Left colon (tissue), 2 donors: Measurements from ENCODE around the gene DHODH. TPM values are rescaled to one million over a fixed set of nuclear protein-coding genes. Genes with fewer than 3 reads are reported as not detected.
"Not testable (repeated sequence)": the region's sequence is repeated elsewhere in the genome, so short reads cannot be mapped to it uniquely, and the experiment has no call there.

Experiments
- ATAC-seq: fragments of 200-7000 bp; cut with Tn5 transposase; one replicate; pipeline ENCODE4 v1.9.1; 2020; ENCODE audit warnings: mild to moderate bottlenecking, moderate library complexity
- DNase-seq, 2 donors: peaks; one replicate each; pipeline ENCODE4 v3.0.0-alpha.2; 2020
- intact Hi-C, 2 donors: fragments of 100-400 bp; cut with DNase I in 1 of 2; cut with micrococcal nuclease in 1 of 2; formaldehyde crosslinking; loops; one replicate each; pipeline versions ENCODE4 v1.11.2 to v1.14.0; 2022; cut with DNase I, micrococcal nuclease
- long read RNA-seq: library from polyadenylated mRNA; unstranded; transcript quantifications from one replicate; pipeline ENCODE4 v2.0.0, GENCODE V29; 2021
- total RNA-seq, 2 donors: library from RNA; stranded (reverse); fragmentation: NEBNext Ultra II Directional; extraction: Animal tissue kit (Norgen Biotek cat#: 25700); gene quantifications; one replicate each; pipeline ENCODE4 v1.2.1, GENCODE V29; 2021
- donor health status: DM: no; HTN: no; CAD: no.
- donor health status: DM: yes; HTN: yes; CAD: no.

The DHODH gene
- 1 to 10 TPM; 5.6 to 6.3 TPM for total RNA-seq
- long read RNA-seq, transcript DHODH-201 (9 exons, 2,426 nt): major isoform, 18 of 22 reads
- long read RNA-seq, partial matches to known transcripts: 1 of 22 reads
- long read RNA-seq, other reads (novel, unspliced or antisense): 3 of 22 reads

- DNase-seq: peak; percentile 97 to 98
- intact Hi-C loops: no loop called here
- ATAC-seq: peak; percentile 99
These were observed at the start of gene DHODH for GRCh38 chr16:72008424-72009216. Gene DHODH, plus strand, starts transcription at chr16:72008744. Its CDS starts 21 bp downstream, at chr16:72008765.

DNA sequence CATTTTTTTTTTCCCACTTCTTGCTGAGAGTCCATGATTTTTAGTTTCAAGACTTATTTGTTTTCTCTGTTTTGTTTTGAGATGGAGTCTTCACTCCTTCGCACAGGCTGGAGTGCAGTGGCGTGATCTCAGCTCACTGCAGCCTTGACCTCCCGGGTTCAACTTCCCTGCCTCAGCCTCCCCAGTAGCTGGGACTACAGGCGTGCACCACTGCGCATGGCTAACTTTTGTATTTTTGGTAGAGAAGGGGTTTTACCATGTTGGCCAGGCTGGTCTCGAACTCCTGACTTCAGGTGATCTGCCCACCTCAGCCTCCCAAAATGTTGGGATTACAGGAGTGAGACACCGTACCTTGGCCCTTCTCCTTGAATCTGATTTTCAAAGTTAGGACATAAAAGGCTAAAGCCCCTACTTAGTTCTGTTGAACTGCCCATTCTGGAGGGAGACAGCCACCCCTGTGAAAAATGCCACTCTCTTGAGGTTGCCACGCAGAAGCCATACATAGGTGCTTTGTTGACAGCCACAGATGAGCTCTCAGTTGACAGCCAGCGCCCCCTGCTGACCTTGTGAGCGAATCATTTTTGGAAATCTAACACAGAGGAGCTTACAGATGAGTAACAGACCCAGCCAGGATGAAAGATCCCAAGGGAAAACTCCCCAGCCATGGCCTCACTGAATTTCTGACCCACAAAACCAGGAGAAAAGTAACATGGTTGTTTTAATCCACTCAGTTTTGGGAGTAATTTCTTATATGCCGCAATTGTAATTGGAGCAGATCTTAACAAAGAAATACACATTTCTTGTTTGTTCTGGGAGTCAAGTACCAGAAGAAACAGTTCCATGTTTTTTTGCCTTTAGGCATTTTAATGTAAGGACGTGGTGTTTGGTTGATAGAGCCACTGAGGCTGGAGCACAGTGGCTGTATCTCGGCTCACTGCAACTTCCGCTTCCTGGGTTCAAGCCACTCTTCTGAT is 47.2 kb upstream of the DHODH start:
- intact Hi-C loops: no loop called here
- peak; percentile 96 for ATAC-seq
- peak; percentile 73 to 86 for DNase-seq

DNA sequence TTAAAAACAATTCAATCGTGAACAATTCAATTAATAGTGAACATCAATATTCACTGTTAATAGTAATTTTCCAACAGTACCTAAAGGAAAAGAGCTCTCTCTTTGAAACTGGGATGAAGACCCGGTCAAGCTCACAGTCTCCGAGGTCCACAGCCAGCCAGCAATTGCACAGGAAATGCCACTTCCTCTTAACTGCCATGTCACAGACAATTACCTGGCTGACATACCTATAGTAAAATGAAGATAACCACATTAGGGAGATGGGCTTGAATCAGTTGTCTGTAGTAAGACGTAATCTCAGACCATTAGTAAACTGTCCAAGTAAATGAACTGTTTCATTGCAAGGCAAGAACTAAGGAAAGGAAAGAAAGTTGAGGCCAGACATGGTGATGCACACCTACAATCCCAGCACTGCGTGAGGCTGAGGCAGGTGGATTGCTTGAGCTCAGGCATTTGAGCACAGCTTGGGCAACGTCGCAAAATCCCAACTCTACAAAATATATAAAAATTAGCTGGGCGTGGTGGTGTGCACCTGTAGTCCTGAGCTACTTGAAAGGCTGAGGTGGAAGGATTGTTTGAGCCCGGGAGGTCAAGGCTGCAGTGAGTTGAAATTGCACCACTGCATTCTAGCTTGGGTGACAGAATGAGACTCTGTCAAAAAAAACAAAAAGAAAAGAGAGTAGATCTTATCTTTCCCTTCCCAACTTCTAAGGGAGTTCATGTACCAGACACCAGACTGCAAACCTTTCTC is 45.2 kb upstream of the DHODH start:
- ATAC-seq (no peak), DNase-seq (no peak)
- intact Hi-C loops: no loop called here

GRCh38 chr16:71965223-71965622 is 43.3 kb upstream of the DHODH start:
- intact Hi-C loops: no loop called here
- ATAC-seq: no peak
- no peak for DNase-seq

GRCh38 chr16:71966932-71967331 is 41.6 kb upstream of the DHODH start:
- ATAC-seq: no peak
- DNase-seq: no peak
- intact Hi-C loops: no loop called here

- DNase-seq (no peak), ATAC-seq (no peak)
- intact Hi-C loops: no loop called here
These were observed 39.2 kb upstream of the DHODH start for GRCh38 chr16:71969353-71969752.

DNA sequence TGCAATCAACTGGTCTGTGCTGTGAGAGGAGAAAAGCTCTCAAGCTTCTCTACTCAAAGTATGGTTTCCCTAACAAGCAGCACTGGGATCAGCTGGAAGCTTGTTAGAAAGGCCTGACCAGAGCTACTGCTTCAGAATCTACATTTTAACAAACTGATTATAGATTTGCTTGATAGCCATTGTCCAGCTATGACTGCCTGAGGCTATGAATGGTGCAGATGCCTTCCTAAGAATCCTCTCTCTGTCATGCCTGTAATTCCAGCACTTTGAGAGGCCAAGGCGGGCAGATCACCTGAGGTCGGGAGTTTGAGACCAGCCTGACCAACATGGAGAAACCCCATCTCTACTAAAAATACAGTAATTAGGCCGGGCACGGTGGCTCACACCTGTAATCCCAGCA is 37.0 kb upstream of the DHODH start:
- DNase-seq: no peak
- ATAC-seq: no peak
- intact Hi-C loops: no loop called here

DNA sequence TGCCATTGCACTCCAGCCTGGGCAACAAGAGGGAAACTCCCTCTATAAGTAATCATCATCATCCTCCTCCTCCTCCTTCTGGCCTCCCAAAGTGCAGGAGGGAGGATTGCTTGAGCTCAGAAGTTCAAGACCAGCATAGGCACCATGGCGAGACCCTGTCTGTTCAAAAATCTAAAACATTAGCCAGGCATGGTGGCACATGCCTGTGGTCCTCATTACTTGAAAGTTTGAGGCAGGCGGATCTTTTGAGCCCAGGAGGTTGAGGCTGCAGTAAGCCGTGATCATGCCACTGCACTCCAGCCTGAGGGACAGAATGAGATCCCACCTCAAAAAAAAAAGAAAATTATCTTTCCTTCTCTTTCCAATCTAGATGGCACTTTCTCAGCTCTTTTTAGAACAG is 36.2 kb upstream of the DHODH start:
- intact Hi-C loops: no loop called here
- ATAC-seq (no peak), DNase-seq (no peak)

GRCh38 chr16:71973001-71973400 is 35.5 kb upstream of the DHODH start:
- intact Hi-C loops: no loop called here
- DNase-seq: no peak
- no peak for ATAC-seq

DNA sequence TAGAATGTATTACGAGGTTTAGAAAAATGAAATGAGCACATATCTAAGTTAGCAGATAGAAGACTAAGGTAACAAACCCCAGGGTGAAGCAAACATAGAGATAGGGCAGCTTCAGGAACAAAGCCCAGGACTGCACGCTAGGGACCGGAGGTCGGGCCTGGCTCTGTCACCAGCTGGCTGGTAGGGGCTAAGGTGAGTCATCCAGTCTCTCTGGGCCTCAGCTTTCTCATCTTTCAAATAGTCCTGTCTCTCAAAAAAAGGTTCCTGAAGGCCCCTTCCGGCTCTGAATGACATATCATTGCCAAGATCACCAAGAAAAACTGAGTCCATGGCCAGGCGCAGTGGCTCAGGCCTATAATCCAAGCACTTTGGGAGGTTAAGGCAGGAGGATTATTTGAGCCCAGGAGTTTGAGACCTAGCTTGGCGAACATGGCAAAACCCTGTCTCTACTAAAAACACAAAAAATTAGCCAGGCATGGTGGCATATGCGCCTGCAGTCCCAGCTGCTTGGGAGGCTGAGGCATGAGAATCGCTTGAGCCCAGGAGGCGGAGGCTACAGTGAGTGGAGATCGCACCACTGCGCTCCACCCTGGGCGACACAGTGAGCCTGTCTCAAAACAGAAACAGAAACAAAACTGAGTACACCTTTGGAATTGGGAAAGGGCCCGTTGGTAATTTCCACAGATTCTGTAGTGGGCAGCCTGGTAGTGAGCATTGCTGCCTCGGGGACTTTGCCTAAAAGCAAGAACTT is 34.3 kb upstream of the DHODH start:
- no peak for ATAC-seq
- no peak for DNase-seq
- intact Hi-C loops: no loop called here

GRCh38 chr16:71985262-71985974 is 23.1 kb upstream of the DHODH start:
- intact Hi-C loops: no loop called here
- ATAC-seq: no peak

GRCh38 chr16:71986131-71986530 is 22.4 kb upstream of the DHODH start:
- intact Hi-C loops: no loop called here
- no peak for DNase-seq
- ATAC-seq: no peak

More at GRCh38 chr16:71985262-71985974, 23.1 kb upstream of the DHODH start:
- no peak for DNase-seq

DNA sequence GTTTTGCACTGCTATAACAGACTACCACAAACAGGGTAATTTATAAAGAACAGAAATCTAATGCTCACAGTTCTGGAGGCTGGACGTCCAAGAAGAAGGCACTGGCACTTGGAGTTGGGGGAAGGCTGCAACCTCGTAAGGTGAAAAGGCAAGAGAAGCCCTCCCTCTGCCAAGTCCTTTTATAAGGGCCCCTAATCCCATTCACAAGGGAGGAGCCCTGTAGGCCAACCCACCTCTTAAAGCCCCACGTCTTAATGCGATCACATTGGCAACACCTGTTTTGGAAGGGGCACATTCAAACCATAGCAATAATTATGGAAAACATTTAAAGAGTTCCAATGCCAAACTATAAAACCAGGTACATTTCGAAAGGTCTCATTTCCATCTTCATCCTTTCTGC is 13.5 kb upstream of the DHODH start:
- intact Hi-C loops: no loop called here
- DNase-seq (no peak), ATAC-seq (no peak)

GRCh38 chr16:71997578-71997977 is 11.0 kb upstream of the DHODH start:
- intact Hi-C loops, DNase-seq, ATAC-seq: not testable (repeated sequence)

DNA sequence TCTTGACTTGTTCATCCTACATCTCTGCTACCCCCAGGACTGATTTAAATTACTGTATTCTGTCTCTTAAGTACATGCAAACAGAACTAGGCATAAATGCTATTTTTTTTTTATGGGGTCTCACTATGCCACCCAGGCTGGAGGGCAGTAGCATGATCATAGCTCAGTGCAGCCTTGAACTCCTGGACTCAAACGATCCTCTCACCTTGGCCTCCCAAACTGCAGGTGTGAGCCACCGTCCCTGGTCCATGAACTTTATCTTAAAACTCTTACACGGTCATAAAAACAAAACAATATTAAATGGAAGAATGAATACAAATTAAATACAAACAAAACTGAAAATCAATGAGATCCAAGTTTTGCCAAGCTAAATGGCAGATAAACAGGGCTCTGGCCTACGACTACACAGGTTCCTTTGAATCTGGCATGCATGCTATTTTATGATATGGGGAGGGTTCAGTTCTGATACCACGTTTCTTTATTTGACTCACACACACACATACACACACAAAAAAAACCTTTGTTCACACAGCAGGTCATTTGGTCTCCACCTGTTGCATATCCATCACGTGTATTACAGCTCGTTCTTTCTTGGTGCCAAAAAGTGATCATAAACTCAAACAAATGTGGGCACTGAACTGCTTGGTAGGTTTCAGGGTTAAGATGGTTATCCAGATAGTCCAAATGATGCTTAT is 7.2 kb upstream of the DHODH start:
- ATAC-seq: peak; percentile 89
- DNase-seq: no peak
- intact Hi-C loops: no loop called here

- DNase-seq (no peak), ATAC-seq (no peak)
- intact Hi-C loops: no loop called here
These were observed 5.9 kb upstream of the DHODH start for GRCh38 chr16:72002619-72003018.

DNA sequence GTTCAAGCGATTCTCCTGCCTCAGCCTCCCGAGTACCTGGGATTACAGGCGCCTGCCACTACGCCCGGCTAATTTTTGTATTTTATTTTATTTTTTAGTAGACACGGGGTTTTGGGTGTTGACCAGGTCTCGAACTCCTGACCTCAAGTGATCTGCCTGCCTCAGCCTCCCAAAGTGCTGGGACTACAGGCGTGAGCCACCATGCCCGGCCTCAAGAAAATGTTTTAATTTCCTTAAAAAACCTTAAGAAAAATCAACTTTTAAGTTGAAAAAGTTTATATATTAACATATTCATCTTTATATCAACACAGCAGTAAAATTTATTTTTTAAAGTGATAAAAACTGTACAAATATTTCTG is 500 bp upstream of the DHODH start:
- intact Hi-C loops, ATAC-seq, DNase-seq: not testable (repeated sequence)
